HG03159 (cell line): ENCODE results near the gene TP53BP2.

Source experiments
- ATAC-seq: cut with Tn5 transposase; IDR thresholded peaks from one replicate; pipeline ENCODE4 v1.9.1; 2021; ENCODE audit warnings: mild to moderate bottlenecking, moderate library complexity; ENCODE audit not compliant: unreplicated experiment

The TP53BP2 gene

DNA sequence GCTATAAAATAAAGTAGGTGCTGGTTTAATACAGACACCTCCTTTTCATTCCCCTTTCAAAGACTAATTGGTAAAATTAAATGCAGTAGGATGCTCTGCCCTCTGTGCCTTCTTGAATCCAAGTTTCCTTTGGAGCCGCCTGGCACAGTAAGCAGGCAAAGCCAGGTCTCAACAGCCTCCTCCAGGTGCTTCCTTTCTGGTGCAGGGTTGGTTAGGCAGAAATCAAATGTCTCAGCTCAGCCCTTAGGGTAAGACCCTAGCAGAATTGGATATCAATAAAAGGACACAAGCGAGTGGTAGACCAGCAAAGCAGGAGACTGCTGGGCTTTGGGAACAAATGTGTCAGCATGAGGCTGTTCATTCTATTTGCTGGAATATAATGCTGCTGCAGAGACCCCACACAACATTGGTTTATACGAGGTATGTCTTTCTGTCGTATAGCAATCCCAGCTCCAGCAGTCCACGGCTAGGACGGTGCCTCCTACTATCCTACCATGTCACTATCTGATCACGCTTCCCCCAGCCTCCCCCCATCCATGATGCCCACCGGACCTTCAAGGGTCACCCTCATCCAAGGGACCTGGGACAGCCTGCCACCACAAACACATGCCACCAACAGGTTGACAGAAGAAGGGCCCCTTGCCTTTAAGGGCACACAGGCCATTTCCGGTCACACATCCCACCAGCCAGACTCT, 75.0 kb downstream of the TP53BP2 start:
- no peak for ATAC-seq

DNA sequence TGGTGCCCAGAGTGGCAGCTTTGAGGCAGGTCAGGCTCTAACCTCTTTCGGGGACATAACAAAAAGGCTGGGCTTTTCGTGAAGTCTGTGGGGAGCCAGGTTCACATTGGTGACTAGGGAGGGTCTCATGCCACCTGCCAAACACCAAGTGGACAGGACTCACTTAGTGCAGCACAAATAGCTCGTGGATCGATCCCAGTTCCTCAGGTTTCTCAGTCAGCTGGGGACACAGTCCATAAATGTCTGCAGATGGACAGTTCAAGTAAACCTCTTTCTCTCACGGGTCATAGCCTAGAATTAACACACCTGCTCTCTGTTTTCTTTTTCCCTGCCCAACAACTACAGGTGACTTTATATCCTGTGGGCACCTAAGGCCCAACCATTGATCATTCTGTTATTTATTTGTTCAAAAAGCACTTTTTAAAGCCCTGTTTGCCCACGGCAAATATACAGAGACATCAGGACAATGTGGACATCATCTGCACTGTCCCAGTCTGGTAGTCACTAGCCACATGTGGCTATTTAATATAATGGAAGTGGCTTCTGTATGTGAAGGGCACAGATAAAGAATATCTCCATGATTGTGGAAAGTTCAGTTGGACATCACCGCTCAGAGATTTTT, 79.9 kb downstream of the TP53BP2 start:
- ATAC-seq: no peak

- ATAC-seq: no peak
Observed at GRCh38 chr1:223765036-223765718, 80.6 kb downstream of the TP53BP2 start.

DNA sequence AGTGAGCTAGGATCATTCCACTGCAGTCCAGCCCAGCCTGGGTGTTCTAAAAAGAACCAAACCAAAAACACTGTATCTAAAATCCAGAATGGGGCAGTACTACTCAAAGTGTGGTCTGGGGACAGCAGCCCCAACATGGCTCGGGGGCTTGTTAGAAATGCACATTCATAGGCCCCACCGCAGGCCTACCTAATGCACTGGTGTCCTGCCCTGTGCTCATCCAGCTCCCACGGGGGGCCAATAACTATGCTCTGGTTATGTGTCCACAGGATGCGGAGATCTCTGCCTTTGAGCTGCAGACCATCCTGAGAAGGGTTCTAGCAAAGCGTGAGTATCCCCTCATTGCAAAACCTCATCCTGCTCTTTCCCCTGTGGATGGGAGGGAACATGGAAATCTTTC, 81.9 kb downstream of the TP53BP2 start:
- no peak for ATAC-seq

- no peak for ATAC-seq
Observed at GRCh38 chr1:223763251-223763650, 82.5 kb downstream of the TP53BP2 start.

DNA sequence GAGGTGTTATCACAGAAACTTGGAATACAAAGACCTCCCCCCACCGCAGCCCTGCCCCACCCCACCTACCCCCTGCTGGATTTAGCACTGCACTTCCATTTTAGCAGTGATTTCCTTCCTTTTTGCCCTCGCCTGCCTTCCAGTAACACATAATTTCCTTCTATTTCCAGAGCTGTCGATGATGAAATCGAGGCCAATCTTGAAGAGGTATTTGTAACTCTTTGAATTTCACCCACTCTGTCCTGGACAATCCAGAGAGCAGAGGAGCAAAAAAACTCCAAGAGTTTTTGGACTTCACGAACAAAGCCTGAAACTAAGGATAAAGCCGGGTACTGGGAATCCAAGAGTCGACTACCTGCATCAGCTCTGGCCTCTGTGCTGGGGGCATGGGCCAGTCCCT, 84.3 kb downstream of the TP53BP2 start:
- no peak for ATAC-seq

DNA sequence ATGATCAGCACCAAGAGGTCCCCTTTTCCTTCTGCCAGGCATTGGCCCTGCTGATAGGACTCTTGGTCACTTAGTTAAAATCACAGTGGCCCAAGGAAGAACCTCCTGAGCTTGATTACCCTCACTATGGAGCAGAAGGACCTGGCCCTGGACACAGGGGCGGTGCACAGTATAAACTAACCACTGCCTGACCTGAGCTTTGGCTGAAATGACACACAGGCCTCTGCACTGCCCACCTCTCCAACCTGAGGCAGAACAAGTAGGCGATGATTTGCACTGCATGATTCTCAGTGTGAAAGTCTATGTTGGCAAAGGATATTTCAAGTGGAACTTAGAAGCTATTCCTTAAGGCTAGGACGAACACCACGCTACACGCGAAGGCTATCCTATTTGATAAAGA, 84.9 kb downstream of the TP53BP2 start:
- ATAC-seq: no peak

GRCh38 chr1:223759273-223759672, 86.5 kb downstream of the TP53BP2 start:
- no peak for ATAC-seq

GRCh38 chr1:223758734-223759133, 87.0 kb downstream of the TP53BP2 start:
- no peak for ATAC-seq

DNA sequence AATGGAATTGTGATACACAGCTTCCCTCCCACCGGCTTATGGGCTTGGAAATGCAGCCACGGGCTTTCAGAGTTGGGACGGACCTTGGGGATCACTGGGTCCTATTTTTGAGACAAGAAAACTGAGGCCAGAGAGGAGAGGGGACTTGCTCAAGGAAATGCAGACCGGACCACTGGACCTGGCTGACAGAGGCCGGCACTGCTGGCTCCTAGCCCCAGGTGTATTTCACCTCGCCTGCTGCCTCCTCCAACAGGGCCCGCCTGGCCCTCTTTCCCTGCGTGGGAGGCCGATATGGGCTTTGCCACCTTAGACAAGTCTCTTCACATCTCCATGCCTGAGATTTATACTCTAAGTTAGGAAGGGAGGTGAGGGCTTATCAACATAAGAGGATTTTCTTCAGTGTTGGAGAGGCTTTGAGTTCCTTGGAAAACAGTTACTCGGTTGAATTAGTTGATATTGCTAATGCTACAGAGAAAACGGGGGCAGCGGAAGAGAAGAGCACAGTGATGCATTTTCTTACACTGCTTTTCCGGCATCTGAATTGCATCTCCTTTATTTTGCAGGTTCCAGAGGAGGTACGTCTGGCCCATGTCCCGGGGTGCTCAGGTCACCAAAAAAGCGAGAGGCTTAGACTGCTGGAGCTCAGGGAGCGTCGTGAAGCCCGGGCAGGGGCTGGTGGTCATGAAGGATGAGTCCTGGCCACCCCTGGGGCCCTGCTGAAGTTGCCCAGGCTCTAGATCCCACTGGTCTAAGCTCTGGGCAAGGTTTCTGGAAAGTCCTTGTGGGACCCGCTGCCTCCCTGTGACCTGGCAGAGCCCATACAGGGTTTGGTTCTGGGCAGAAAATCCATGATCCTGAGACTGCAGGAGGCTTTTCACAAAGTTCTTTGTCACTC, 88.7 kb downstream of the TP53BP2 start:
- ATAC-seq: no peak

DNA sequence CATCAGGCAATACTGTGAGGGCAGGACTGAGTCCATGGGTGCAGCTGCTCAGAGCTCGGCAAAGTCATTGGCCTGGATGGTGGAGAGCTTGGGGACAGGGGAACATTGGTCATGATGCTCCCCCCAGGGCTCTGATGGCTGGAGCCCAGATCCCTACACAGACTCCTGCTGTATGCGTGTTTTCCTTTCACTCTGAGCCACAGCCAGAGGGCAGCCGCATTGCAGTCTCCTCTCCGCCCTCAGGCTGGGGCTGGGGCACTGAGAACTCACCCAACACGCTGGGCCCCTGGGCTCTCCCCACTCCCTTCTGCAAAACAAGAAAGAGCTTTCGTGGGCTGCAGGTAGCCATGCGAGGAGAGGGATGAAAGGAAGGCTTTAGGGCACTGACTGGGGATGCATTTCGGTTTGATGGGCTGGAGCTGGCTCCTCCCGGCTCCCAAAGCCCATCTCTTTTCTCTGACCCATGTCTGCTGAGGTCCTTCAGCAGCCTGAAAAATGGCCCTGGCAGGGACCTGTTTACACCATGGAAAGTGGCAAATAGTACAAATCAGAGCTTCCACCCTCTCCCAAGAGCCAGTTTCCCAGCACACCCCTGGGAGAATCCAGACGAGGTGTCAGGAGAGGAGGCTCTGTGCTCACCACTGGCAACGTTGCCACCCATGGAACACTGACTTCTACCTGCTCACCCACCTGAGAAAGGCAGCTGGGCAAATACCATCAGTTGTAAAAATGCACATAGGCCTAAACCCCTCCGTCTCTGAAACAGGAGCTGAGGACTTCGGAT, 89.6 kb downstream of the TP53BP2 start:
- ATAC-seq: no peak

DNA sequence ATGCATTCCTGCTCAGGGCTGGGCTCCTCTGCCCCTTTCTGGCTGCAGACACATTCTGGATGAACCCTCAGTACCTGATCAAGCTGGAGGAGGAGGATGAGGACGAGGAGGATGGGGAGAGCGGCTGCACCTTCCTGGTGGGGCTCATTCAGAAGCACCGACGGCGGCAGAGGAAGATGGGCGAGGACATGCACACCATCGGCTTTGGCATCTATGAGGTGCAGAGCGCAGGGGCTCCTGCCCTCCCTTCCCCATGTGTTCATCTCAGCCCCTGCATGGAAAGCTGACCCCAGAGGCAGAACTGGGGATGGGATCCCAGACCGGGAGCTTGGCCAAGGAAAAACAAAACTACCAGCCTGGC, 90.3 kb downstream of the TP53BP2 start:
- no peak for ATAC-seq

- ATAC-seq: no peak
Observed at GRCh38 chr1:223754681-223755431, 90.9 kb downstream of the TP53BP2 start.

- ATAC-seq: no peak
Observed at GRCh38 chr1:223752721-223753515, 92.8 kb downstream of the TP53BP2 start.

- no peak for ATAC-seq
Observed at GRCh38 chr1:223751696-223752095, 94.1 kb downstream of the TP53BP2 start.

DNA sequence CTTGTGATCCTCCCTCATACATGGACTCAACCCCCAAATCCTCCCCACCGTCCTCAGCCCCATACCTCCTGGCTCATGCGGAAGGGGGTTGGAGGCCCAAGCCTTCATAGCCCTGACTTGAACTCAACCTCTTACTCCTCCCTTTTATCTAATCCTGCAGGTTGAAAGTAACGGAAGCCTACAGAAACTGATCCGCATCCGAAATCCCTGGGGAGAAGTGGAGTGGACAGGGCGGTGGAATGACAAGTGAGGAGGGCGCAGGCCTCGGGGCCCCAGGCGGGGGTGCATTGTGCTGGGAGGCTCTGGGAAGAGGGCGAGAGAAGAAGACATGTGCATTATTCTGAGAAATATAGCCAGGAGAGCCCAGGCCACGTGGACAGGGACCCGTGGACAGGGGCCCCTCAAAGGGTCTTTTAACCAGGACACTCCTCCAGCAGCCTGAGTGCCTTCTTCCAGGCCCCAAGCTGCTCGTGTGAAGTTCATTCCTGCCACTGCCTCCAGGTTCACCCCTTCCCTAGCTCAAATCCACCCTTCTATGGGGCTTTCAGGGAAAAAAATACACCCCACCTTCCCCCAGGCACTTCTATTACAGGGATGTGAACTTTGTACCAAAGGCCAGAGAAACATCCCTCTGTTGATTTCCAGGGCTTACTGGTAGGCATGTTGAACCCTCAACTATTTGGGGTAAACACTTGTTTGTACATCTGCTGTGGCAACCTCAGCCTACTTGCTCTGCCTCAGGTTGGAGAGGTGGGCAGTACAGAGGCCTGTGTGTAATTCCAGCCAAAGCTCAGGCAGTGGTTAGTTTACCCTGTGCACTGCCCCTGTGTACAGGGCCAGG, 94.8 kb downstream of the TP53BP2 start:
- no peak for ATAC-seq

GRCh38 chr1:223748773-223749733, 96.7 kb downstream of the TP53BP2 start:
- ATAC-seq: peak; percentile 91
